CD4-positive, alpha-beta T cell treated with Interleukin-6 for 4 hours (primary cell): Measurements from ENCODE around the gene ARID1B.
A peak's percentile ranks its signal among the peaks of the same experiment; 100 is the strongest.

Experiments used
- DNase-seq: peaks from one replicate; pipeline ENCODE4 v3.0.0-alpha.2; 2020; ENCODE audit warnings: mixed read lengths

Gene ARID1B

DNA sequence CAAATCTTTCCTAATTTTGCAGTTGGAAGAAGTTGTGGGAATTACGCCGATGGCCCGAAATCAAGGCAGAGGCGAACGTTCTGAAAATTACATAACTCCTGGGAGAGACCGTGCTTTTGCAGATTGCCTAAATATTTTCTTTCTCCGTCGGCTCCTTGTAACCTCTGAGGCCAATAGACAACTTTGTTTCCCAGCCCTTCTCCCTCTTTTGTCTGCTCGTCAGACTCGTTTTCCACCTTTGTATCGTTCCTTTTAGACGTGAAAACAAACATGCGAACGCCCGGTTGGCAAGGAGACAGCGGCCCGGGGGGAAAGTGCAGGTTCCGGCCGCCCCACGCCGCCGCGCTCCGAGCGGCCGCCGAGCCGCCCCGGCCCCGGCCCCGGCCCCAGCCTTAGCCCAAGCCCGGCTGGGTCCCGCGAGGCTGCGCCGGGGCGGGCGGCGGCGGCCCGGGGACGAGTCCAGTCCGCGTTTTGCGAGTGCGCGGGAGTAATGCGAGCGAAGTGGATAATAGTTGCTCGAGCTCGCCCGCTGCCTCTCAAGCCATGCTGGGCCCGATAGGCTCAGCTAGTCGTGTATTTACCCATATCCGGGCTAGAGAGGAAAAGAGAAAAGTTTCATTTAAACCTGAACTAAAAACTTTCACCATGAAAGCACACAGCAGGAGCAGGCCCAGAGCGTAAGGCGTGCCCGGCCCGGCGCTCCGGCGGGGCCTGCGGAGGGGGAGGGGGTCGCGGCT lies at the start of gene ARID1B:
Gene ARID1B, plus strand, starts transcription at position 539 of the 737 bp plus-strand sequence. CDS start 303 bp downstream, outside the sequence.
- peak; percentile 81 for DNase-seq

- no peak for DNase-seq
Observed at GRCh38 chr6:156727715-156728385, 49.3 kb upstream of the ARID1B start.

- DNase-seq: no peak
Observed at GRCh38 chr6:156729248-156729647, 47.9 kb upstream of the ARID1B start.

DNA sequence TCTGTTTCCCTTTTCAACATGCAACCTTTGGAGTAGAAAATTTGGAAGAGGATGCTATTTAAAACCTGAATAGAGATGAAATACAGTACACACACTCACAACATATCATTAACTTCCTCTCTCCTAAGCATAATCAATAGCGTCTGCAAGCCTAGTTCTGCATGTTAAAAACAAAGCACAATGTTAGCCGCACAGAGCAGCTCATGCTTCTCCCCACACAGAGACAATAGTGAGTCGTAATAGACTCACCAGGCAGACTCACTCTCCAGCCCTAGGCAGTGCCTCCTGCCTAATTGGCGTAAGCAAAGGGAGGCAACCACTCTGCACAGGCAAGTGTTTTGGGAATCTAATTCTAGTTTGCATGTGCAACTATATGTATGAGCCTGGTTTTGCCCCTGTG lies 45.8 kb upstream of the ARID1B start:
- DNase-seq: no peak

- no peak for DNase-seq
Observed at GRCh38 chr6:156735751-156736150, 41.4 kb upstream of the ARID1B start.

DNA sequence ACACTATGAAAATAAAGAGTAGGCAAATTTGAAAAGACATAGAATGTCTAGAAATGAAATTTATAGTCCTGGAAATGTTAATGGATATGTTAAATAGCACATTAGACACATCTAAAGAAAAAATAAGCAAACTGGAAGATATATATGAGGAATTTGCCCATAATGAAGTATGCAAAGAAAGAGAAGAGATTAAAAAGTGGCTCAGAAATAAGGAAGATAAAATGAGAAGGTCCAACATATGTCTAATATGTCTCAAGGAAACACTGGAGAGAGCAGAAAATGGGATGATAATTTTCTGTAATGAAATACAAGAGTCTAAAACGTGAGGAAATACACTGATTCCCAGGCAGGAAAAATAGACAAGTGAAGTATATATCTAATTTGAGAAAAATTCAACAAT lies 36.6 kb upstream of the ARID1B start:
- no peak for DNase-seq

- DNase-seq: no peak
Observed at GRCh38 chr6:156741287-156742073, 35.7 kb upstream of the ARID1B start.

- DNase-seq: no peak
Observed at GRCh38 chr6:156747715-156748114, 29.5 kb upstream of the ARID1B start.

- DNase-seq: no peak
Observed at GRCh38 chr6:156748504-156748903, 28.7 kb upstream of the ARID1B start.

- DNase-seq: no peak
Observed at GRCh38 chr6:156752666-156753301, 24.4 kb upstream of the ARID1B start.

- DNase-seq: no peak
Observed at GRCh38 chr6:156756630-156757610, 20.3 kb upstream of the ARID1B start.

GRCh38 chr6:156757849-156758248 lies 19.3 kb upstream of the ARID1B start:
- DNase-seq: no peak

- no peak for DNase-seq
Observed at GRCh38 chr6:156760377-156760776, 16.8 kb upstream of the ARID1B start.

- DNase-seq: no peak
Observed at GRCh38 chr6:156762547-156762946, 14.6 kb upstream of the ARID1B start.

DNA sequence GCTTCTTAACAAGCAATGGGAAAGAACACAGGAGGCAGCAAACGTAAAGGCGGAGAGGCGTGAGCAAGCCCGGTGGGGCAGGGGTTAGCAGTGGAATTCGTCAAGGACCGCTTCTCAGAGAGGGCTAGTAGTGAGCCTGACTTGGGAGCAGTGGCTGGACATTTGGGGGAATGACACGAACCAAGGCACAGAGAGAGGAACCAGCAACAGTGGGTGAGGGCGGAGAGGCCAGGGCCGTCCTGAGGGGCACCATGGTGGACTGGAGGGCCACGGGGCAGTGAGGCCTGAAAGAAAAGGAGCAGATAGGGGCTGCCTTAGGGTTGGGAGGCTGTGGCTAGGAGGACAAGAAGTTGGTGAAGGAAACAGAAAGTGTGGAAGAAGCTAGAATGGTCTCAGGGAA lies 12.1 kb upstream of the ARID1B start:
- DNase-seq: no peak

DNA sequence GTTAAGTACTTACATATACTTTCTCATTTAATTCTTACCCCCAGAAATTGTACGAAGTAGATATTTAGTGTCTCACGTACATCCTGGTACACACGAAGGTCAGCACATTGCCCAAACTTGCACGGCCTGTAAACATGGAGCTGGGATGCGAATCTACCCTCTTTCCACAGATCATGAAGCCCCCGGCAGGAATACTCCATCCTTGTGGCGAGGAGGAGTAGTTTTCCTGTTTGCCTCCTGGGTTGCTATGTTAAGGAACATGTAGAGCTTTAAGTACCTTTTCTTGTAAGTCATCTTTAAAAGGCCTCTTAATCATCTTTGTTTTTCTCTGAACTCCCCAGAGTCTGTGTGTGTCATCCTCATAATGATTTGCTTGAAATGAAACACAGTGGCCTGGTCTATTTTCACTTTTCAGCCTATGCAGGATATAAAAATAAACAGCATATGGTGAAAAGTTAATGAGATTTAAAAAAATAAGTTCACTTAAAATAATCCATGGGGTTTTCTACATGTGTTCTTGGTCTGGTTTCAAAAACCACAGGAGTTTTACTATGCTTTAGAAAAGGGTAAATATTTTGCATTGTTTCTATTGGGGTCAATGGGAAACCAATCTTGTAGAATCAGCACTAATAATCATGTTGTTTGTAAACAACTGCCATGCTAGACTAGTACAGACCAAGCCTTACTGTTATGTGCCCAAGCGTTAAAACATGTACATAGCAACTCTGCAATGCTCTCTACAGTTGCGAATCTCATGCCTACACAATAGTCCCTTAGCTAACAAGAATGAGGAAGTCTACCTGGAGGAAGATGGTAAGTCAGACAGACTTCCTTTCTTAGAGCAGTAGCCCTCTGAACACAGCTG lies 9.3 kb upstream of the ARID1B start:
- DNase-seq: no peak

DNA sequence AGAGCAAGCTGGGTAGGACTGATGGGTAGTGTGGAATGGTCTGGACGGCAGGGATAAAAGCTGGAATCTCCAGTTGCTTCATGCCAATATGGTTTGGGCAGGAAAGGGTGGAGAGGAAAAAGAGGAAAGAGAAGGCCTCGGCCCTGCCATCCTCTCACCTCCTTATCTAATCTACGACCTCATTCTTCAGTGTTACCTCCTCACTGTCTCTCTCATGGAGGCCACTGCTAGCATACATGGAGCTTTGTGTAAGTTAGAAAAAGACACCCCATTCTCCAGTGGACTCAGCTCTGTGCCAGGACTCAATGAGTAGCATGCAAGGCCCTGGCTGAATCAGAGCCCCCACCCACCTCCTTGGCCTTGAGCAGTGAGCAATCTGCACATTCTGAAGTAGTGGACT lies 6.1 kb upstream of the ARID1B start:
- no peak for DNase-seq

DNA sequence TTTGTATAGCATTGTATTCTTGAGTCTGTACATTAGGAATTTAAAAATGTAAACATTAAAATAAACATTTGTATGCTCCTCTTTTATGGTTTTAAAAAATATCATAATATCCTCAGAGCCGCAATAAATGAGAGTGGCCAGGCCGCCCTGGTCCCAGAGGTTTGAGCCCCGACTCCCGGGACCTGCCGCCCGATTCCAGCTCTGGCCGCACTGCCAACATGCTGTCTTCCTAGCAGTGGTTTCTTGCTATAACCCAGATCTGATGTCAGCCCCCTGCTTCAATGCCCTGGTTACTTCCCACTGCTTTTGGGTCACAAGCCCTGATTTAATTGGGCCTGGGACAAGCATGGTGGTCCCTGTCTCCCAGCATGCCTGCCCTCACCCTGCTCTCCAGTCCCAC lies 5.4 kb upstream of the ARID1B start:
- DNase-seq: no peak

- no peak for DNase-seq
Observed at GRCh38 chr6:156773476-156773875, 3.7 kb upstream of the ARID1B start.

DNA sequence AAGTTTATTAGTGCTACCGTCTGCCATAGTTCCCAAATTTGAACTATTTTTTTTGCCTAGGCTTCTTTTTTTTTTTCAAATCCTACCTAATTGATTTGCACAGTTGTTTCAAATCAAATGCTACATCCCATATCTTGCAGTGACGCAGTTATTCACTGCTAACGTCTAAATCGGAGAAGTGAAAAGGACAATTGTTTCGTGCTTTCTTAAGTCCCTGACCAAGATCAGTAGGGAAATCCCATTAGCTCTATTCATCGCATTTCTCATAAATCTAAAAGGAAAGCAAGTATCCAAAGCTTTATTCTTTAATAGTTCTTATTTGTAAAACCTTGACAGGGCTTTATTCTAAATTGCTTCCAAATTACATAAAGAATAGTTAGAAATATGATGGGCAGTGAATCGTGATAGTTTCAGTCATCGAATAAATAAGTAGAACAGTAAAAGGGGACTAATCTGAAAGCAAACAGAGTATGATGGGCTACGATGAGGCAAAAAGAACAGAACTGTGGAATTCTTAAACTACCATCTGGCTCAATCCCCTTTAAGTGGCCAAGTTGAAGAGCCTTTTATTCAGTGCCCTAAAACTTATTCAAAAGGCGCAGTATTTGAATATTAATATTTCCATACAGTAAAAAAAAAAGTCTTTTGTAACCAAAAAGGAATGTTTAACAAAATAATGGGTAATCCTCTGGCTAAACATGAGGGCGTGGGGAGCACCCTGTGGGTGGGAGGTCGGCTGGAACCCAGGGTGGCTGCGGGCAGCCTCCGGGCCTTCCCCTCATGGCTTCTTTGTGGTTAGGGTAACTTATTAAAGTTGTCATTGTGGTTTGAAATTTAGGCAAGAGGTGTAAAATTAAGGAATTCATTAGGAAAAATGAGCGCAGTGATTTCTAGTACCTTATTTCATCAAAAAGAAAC lies 3.0 kb upstream of the ARID1B start:
- no peak for DNase-seq
